WTC11 (cell line): ENCODE results near the gene EPHA2. TPM values are rescaled to one million over a fixed set of nuclear protein-coding genes. Genes with fewer than 3 reads are reported as not detected.

Source experiments
- ATAC-seq: fragments of 200-7000 bp; cut with Tn5 transposase; 2 replicates; pipeline ENCODE4 v1.10.0; 2021; ENCODE audit warnings: mild to moderate bottlenecking, moderate library complexity
- CTCF ChIA-PET: fragments of 300-600 bp; sonication (Branson Sonifier 250); formaldehyde crosslinking; loops from one replicate; lab custom pipeline; 2021; ENCODE audit warnings: antibody characterized with exemption; lab: Charles Lee
- POLR2A ChIA-PET: fragments of 350-600 bp; sonication (Branson Sonifier 250); formaldehyde crosslinking; loops from one replicate; lab custom pipeline; 2021; ENCODE audit warnings: antibody characterized with exemption; lab: Charles Lee
- DNase-seq: peaks from one replicate; pipeline ENCODE4 v3.0.0; 2021; ENCODE audit warnings: low spot score
- H3K27ac Mint-ChIP-seq: 2 replicates; pipeline ENCODE4 v1.8.0; 2021; ENCODE audit warnings: mixed read lengths
- H3K27me3 Mint-ChIP-seq: 2 replicates; pipeline ENCODE4 v1.8.0; 2021; ENCODE audit warnings: low read depth, mild to moderate bottlenecking, moderate library complexity, mixed read lengths
- H3K36me3 Mint-ChIP-seq: 2 replicates; pipeline ENCODE4 v1.8.0; 2021; ENCODE audit warnings: mixed read lengths
- H3K4me1 Mint-ChIP-seq: 2 replicates; pipeline ENCODE4 v1.8.0; 2022; ENCODE audit warnings: mixed read lengths
- H3K4me3 Mint-ChIP-seq: 2 replicates; pipeline ENCODE4 v1.8.0; 2021; ENCODE audit warnings: mild to moderate bottlenecking, moderate library complexity, mixed read lengths
- H3K9me3 Mint-ChIP-seq: 2 replicates; pipeline ENCODE4 v1.8.0; 2021; ENCODE audit warnings: mixed read lengths
- ETV6 ChIP-seq: sonication (generic); formaldehyde crosslinking; IDR thresholded peaks from 2 replicates; pipeline ENCODE4 v1.8.1; 2022; ENCODE audit warnings: mild to moderate bottlenecking, missing genetic modification reagents
- GABPB1 ChIP-seq: sonication (generic); formaldehyde crosslinking; IDR thresholded peaks from 2 replicates; pipeline ENCODE4 v1.8.1; 2023; ENCODE audit warnings: mild to moderate bottlenecking, missing genetic modification reagents
- OVOL2 ChIP-seq: fragments of 250-450 bp; sonication (Bioruptor Pico); IDR thresholded peaks from 2 replicates; pipeline ENCODE4 v1.9.0; 2021; ENCODE audit warnings: mild to moderate bottlenecking, borderline replicate concordance
- PRRX2 ChIP-seq: fragments of 250-450 bp; sonication (Bioruptor Pico); IDR thresholded peaks from 2 replicates; pipeline ENCODE4 v1.8.0; 2021; ENCODE audit warnings: mild to moderate bottlenecking
- RORB ChIP-seq: fragments of 250-450 bp; sonication (Bioruptor Pico); IDR thresholded peaks from 2 replicates; pipeline ENCODE4 v1.9.0; 2021; ENCODE audit warnings: mild to moderate bottlenecking
- SMAD3 ChIP-seq: sonication (generic); formaldehyde crosslinking; IDR thresholded peaks from 2 replicates; pipeline ENCODE4 v1.8.0; 2022; ENCODE audit warnings: missing genetic modification reagents, mild to moderate bottlenecking, borderline replicate concordance
- SMAD4 ChIP-seq: sonication (generic); formaldehyde crosslinking; IDR thresholded peaks from 2 replicates; pipeline ENCODE4 v1.8.0; 2022; ENCODE audit warnings: mild to moderate bottlenecking, missing genetic modification reagents
- SOX15 ChIP-seq: fragments of 250-450 bp; sonication (Bioruptor Pico); IDR thresholded peaks from 2 replicates; pipeline ENCODE4 v1.9.0; 2021; ENCODE audit warnings: mild to moderate bottlenecking
- ZNF121 ChIP-seq: sonication (generic); formaldehyde crosslinking; IDR thresholded peaks from 2 replicates; pipeline ENCODE4 v1.8.0; 2023; ENCODE audit warnings: missing genetic modification reagents
- ZNF232 ChIP-seq: sonication (generic); formaldehyde crosslinking; IDR thresholded peaks from 2 replicates; pipeline ENCODE4 v1.8.0; 2022; ENCODE audit warnings: mild to moderate bottlenecking, missing genetic modification reagents
- ZNF423 ChIP-seq: fragments of 250-450 bp; sonication (Bioruptor Pico); IDR thresholded peaks from 2 replicates; pipeline ENCODE4 v2.1.2; 2022; ENCODE audit warnings: mild to moderate bottlenecking, moderate library complexity
- total RNA-seq: library from RNA; stranded (reverse); gene quantifications from 3 replicates; pipeline ENCODE4 v1.2.3, GENCODE V29; 2021
- TF ChIP-seq, protein P1 (sequence below): sonication (generic); formaldehyde crosslinking; IDR thresholded peaks from 2 replicates; pipeline ENCODE4 v1.8.1; 2022; ENCODE audit warnings: mild to moderate bottlenecking, moderate library complexity, missing genetic modification reagents
- TF ChIP-seq, protein P2 (sequence below): fragments of 250-450 bp; sonication (Bioruptor Pico); IDR thresholded peaks from 2 replicates; pipeline ENCODE4 v1.9.0; 2021; ENCODE audit warnings: moderate library complexity, mild to moderate bottlenecking, inconsistent platforms, borderline replicate concordance
- TF ChIP-seq, protein P3 (sequence below): sonication (generic); formaldehyde crosslinking; IDR thresholded peaks from 2 replicates; pipeline ENCODE4 v1.8.0; 2023; ENCODE audit warnings: missing genetic modification reagents
- TF ChIP-seq, protein P4 (sequence below): sonication (generic); formaldehyde crosslinking; IDR thresholded peaks from 2 replicates; pipeline ENCODE4 v1.8.0; 2022; ENCODE audit warnings: mild to moderate bottlenecking, missing genetic modification reagents
- TF ChIP-seq, protein P5 (sequence below): sonication (generic); formaldehyde crosslinking; IDR thresholded peaks from 2 replicates; pipeline ENCODE4 v1.8.0; 2023; ENCODE audit warnings: mild to moderate bottlenecking, missing genetic modification reagents
- TF ChIP-seq, protein P6 (sequence below): sonication (generic); formaldehyde crosslinking; IDR thresholded peaks from 2 replicates; pipeline ENCODE4 v1.8.0; 2022; ENCODE audit warnings: missing genetic modification reagents

Gene EPHA2
- total RNA-seq, 1 experiment from 2014 or later: 44.4 TPM

DNA sequence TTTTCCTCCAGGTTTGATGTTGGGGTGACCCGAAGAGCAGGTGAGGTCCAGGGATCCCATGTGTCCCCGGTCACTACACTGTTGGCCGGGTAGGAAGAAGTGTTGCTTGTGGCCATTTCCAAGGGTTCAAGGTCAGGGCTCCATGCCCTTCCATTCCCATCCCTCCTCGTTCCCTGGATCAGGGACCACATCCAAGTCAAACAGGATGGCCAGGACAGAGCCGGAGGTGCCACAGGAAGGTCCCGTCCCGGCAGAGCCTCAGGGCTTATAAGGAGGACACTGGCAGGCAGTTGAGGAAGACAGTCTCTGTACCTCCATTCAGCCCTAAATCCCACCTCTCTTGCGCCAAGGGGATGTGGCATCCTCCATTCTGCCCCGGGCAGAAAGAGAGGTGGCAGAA, 60.4 kb downstream of the EPHA2 start:
- Mint-ChIP-seq H3K4me1 (peaks cover 12% of the 10 kb centered on the region), H3K27ac (no peak overlapping the region), H3K4me3 (no peak overlapping the region), H3K36me3 (no peaks in the 10 kb centered on the region)
- no peak for DNase-seq
- ATAC-seq: no peak
- TF ChIP-seq OVOL2 (CRISPR knock-in tag) (no peak), RORB (CRISPR knock-in tag) (no peak), ZNF121 (no peak)
- TF ChIP-seq, all 79 proteins: peak for 0
- Mint-ChIP-seq H3K9me3 (no peaks in the 10 kb centered on the region), H3K27me3 (no peaks in the 10 kb centered on the region)
- ChIA-PET POLR2A (no interaction called here), CTCF (no interaction called here)

DNA sequence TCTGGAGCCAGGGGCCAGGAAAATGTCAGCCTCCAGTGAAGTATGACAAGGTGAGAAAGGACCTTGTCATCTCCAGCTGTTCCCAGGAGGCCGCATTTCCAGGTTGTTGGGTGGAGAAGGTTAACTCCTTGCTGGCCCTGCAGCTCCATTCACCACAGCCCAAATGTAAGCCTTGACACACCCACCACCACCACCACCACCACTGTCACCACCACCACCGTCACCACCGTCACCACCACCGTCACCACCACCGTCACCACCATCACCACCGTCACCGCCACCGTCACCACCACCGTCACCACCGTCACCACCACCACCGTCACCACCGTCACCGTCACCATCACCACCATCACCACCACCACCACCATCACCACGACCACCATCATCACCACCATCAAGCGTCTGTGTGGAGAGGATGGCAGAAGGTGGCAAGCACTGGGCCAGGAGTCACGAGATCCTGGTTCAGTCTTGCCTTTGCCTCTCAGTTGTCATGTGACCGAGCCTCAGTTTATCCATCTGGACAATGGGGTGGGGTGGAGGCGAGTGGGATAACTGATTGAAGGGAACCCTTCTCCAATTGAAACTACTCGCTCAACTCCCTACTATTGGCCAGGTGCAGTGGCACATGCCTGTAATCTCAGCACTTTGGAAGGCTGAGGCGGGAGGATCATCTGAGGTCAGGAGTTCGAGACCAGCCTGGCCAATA, 61.3 kb downstream of the EPHA2 start:
- no peak overlapping the region for H3K4me3 Mint-ChIP-seq
- POLR2A ChIA-PET: no interaction called here
- H3K27ac Mint-ChIP-seq: no peak overlapping the region
- CTCF ChIA-PET: interaction anchor here (1.0 to 4.7 kb wide), 3 partner anchors 12 to 134 kb away, joined by 3 to 50 read pairs (median 4); no protein-coding TSS in a partner anchor
- peaks cover 12% of the 10 kb centered on the region for H3K4me1 Mint-ChIP-seq
- H3K36me3 Mint-ChIP-seq: no peaks in the 10 kb centered on the region
- H3K9me3 Mint-ChIP-seq: no peaks in the 10 kb centered on the region
- DNase-seq (no peak), ATAC-seq (no peak)
- TF ChIP-seq ETV6 (CRISPR knock-in tag) (no peak), ZNF423 (no peak), ZNF232 (CRISPR knock-in tag) (no peak), SOX15 (no peak), SMAD3 (CRISPR knock-in tag) (no peak), GABPB1 (CRISPR knock-in tag) (no peak), SMAD4 (no peak), PRRX2 (CRISPR knock-in tag) (no peak)
- TF ChIP-seq, protein P1, sequence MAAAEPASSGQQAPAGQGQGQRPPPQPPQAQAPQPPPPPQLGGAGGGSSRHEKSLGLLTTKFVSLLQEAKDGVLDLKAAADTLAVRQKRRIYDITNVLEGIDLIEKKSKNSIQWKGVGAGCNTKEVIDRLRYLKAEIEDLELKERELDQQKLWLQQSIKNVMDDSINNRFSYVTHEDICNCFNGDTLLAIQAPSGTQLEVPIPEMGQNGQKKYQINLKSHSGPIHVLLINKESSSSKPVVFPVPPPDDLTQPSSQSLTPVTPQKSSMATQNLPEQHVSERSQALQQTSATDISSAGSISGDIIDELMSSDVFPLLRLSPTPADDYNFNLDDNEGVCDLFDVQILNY: no peak
- TF ChIP-seq, protein P2, sequence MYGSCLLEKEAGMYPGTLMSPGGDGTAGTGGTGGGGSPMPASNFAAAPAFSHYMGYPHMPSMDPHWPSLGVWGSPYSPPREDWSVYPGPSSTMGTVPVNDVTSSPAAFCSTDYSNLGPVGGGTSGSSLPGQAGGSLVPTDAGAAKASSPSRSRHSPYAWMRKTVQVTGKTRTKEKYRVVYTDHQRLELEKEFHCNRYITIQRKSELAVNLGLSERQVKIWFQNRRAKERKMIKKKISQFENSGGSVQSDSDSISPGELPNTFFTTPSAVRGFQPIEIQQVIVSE (CRISPR knock-in tag): no peak
- TF ChIP-seq, protein P3, sequence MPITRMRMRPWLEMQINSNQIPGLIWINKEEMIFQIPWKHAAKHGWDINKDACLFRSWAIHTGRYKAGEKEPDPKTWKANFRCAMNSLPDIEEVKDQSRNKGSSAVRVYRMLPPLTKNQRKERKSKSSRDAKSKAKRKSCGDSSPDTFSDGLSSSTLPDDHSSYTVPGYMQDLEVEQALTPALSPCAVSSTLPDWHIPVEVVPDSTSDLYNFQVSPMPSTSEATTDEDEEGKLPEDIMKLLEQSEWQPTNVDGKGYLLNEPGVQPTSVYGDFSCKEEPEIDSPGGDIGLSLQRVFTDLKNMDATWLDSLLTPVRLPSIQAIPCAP (CRISPR knock-in tag): no peak
- TF ChIP-seq, protein P4, sequence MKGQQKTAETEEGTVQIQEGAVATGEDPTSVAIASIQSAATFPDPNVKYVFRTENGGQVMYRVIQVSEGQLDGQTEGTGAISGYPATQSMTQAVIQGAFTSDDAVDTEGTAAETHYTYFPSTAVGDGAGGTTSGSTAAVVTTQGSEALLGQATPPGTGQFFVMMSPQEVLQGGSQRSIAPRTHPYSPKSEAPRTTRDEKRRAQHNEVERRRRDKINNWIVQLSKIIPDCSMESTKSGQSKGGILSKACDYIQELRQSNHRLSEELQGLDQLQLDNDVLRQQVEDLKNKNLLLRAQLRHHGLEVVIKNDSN (CRISPR knock-in tag): no peak
- TF ChIP-seq, protein P5, sequence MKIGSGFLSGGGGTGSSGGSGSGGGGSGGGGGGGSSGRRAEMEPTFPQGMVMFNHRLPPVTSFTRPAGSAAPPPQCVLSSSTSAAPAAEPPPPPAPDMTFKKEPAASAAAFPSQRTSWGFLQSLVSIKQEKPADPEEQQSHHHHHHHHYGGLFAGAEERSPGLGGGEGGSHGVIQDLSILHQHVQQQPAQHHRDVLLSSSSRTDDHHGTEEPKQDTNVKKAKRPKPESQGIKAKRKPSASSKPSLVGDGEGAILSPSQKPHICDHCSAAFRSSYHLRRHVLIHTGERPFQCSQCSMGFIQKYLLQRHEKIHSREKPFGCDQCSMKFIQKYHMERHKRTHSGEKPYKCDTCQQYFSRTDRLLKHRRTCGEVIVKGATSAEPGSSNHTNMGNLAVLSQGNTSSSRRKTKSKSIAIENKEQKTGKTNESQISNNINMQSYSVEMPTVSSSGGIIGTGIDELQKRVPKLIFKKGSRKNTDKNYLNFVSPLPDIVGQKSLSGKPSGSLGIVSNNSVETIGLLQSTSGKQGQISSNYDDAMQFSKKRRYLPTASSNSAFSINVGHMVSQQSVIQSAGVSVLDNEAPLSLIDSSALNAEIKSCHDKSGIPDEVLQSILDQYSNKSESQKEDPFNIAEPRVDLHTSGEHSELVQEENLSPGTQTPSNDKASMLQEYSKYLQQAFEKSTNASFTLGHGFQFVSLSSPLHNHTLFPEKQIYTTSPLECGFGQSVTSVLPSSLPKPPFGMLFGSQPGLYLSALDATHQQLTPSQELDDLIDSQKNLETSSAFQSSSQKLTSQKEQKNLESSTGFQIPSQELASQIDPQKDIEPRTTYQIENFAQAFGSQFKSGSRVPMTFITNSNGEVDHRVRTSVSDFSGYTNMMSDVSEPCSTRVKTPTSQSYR (CRISPR knock-in tag): no peak
- TF ChIP-seq, protein P6, sequence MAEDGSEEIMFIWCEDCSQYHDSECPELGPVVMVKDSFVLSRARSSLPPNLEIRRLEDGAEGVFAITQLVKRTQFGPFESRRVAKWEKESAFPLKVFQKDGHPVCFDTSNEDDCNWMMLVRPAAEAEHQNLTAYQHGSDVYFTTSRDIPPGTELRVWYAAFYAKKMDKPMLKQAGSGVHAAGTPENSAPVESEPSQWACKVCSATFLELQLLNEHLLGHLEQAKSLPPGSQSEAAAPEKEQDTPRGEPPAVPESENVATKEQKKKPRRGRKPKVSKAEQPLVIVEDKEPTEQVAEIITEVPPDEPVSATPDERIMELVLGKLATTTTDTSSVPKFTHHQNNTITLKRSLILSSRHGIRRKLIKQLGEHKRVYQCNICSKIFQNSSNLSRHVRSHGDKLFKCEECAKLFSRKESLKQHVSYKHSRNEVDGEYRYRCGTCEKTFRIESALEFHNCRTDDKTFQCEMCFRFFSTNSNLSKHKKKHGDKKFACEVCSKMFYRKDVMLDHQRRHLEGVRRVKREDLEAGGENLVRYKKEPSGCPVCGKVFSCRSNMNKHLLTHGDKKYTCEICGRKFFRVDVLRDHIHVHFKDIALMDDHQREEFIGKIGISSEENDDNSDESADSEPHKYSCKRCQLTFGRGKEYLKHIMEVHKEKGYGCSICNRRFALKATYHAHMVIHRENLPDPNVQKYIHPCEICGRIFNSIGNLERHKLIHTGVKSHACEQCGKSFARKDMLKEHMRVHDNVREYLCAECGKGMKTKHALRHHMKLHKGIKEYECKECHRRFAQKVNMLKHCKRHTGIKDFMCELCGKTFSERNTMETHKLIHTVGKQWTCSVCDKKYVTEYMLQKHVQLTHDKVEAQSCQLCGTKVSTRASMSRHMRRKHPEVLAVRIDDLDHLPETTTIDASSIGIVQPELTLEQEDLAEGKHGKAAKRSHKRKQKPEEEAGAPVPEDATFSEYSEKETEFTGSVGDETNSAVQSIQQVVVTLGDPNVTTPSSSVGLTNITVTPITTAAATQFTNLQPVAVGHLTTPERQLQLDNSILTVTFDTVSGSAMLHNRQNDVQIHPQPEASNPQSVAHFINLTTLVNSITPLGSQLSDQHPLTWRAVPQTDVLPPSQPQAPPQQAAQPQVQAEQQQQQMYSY: no peak
- no peaks in the 10 kb centered on the region for H3K27me3 Mint-ChIP-seq
